ENCODE results near the gene ROBO1. TPM values are rescaled to one million over a fixed set of nuclear protein-coding genes. Genes with fewer than 3 reads are reported as not detected.

Gene ROBO1
- total and polyA plus RNA-seq, 2 donors (not counting 3 experiments of a cell fraction or from before 2014, with no cell fraction given) = 5.9 to 14.2 TPM

DNA sequence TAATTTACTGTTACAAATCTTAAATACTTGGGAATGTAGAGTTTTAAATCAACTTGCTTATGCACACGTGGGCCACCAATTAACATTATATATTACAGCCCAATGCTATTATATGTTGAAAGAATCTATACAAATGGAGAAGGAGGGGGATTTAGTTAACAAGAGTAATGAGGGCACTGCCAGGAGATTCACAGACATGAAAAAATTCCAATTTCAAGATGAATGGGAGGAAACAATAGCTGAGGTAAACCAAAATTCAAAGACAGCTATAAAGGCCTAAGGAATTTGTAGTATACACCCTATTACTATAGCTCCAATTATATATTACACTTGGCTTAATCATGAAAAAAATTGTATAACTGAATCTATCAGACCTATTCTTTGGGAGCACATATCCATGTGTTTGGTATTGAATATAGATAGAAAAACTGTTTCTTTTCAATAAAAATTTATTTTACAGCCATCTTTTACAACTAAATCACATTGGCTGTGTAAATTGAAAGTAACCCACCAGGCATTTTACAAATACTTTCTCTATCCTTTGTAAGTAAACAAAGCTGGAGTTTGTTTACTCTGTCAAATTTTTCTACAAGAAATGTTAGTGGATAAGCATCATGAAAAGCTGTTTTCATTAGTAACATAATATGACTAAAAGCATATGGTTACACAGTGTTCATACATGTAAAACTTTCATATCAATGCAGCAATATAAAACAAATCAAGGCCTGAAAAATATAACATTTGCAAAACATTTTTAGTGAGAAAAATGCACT is 1045.8 kb downstream of the ROBO1 start:
- ChIA-PET POLR2A (no interaction called here), CTCF (interaction anchor here (0.9 to 1.6 kb wide), 3 partner anchors 9 to 17 kb away, joined by 3 to 4 read pairs (median 4); no protein-coding TSS in a partner anchor)
- Histone ChIP-seq H3K4me2 (ENCODE audit: insufficient read depth, low read length) (no peak overlapping the region), H3K79me2 (ENCODE audit: control insufficient read depth, insufficient read depth, low read length) (no peaks in the 10 kb centered on the region), H3K9ac (replicated peaks; ENCODE audit: extremely low read depth, insufficient read depth, low read length) (no peak overlapping the region), H3K27me3 (ENCODE audit: control insufficient read depth in 2 of 2, insufficient read depth in 2 of 2, low read length in 2 of 2) (no peaks in the 10 kb centered on the region), H4K20me1 (replicated peaks; ENCODE audit: control insufficient read depth, extremely low read depth, insufficient read depth, low read length) (no peaks in the 10 kb centered on the region), H3K4me1 (ENCODE audit: control insufficient read depth, extremely low read depth, insufficient read depth, low read length) (no peaks in the 10 kb centered on the region), H3K4me3 (replicated peaks in 1 of 3; ENCODE audit: insufficient read depth in 1 of 3, low read depth in 1 of 3, low read length in 3 of 3) (no peak overlapping the region), H3K9me3 (replicated peaks; ENCODE audit: control insufficient read depth, insufficient read depth, low read length) (no peaks in the 10 kb centered on the region), H3K36me3 (ENCODE audit: control insufficient read depth in 2 of 2, extremely low read depth in 1 of 2, insufficient read depth in 2 of 2, low read length in 2 of 2) (no peaks in the 10 kb centered on the region), H3K27ac (ENCODE audit: insufficient read depth, low read depth, low read length) (no peak overlapping the region), H2AFZ (ENCODE audit: low read depth, low read length) (no peak overlapping the region), H3K9me1 (replicated peaks; ENCODE audit: control insufficient read depth, extremely low read depth, insufficient read depth, low read length) (no peaks in the 10 kb centered on the region)
- intact Hi-C loops (cut with micrococcal nuclease) (no loop called here), dilution Hi-C loops (cut with MboI; ENCODE audit: extremely low pct_ligation_motif_present, low sequenced_read_pairs) (no loop called here)
- TF ChIP-seq FOS (IDR thresholded peaks at IDR 0.05; ENCODE audit: borderline replicate concordance, insufficient read depth, low read length) (no peak), GATA2 (IDR thresholded peaks at IDR 0.05; ENCODE audit: insufficient read depth, insufficient read length, low read depth, low read length) (no peak), POLR2A (IDR thresholded peaks at IDR 0.05; ENCODE audit: low read depth, low read length) (no peak)
- no TSS peak for BruUV-seq (replicated peaks)
- DNase-seq (ENCODE audit: low read depth, low spot score) = no peak
- FAIRE-seq = no peak

- H3K9me3 ChIP-seq (replicated peaks; ENCODE audit: control insufficient read depth, insufficient read depth, low read length) = no peaks in the 10 kb centered on the region
- DNase-seq (ENCODE audit: low read depth, low spot score) (no peak), FAIRE-seq (no peak)
- H3K79me2 ChIP-seq (ENCODE audit: control insufficient read depth, insufficient read depth, low read length) = no peaks in the 10 kb centered on the region
- ChIA-PET CTCF (interaction anchor here (1.3 kb wide), 1 partner anchor 15 kb away, joined by 3 read pairs; no protein-coding TSS in a partner anchor), POLR2A (no interaction called here)
- H3K27ac ChIP-seq (ENCODE audit: insufficient read depth, low read depth, low read length) = no peak overlapping the region
- no peaks in the 10 kb centered on the region for H3K27me3 ChIP-seq (ENCODE audit: control insufficient read depth in 2 of 2, insufficient read depth in 2 of 2, low read length in 2 of 2)
- H4K20me1 ChIP-seq (replicated peaks; ENCODE audit: control insufficient read depth, extremely low read depth, insufficient read depth, low read length) = no peaks in the 10 kb centered on the region
- no peak overlapping the region for H3K4me3 ChIP-seq (replicated peaks in 1 of 3; ENCODE audit: insufficient read depth in 1 of 3, low read depth in 1 of 3, low read length in 3 of 3)
- no peak for TF ChIP-seq JUN (IDR thresholded peaks at IDR 0.05; ENCODE audit: borderline replicate concordance, insufficient read depth, insufficient read length, low read depth)
- TF ChIP-seq GATA2 (IDR thresholded peaks at IDR 0.05; ENCODE audit: insufficient read depth, insufficient read length, low read depth, low read length) = no peak
- no peak for TF ChIP-seq POLR2AphosphoS5 (IDR thresholded peaks at IDR 0.05; ENCODE audit: insufficient read depth, low read depth, low read length)
- TF ChIP-seq MYC (IDR thresholded peaks at IDR 0.05; ENCODE audit: low read depth, low read length) = no peak
- TF ChIP-seq FOS (IDR thresholded peaks at IDR 0.05; ENCODE audit: borderline replicate concordance, insufficient read depth, low read length) = no peak
- no peak for TF ChIP-seq EZH2 (IDR thresholded peaks at IDR 0.05; ENCODE audit: borderline replicate concordance, low read depth, low read length, severe bottlenecking)
- H3K4me1 ChIP-seq (ENCODE audit: control insufficient read depth, extremely low read depth, insufficient read depth, low read length) = no peaks in the 10 kb centered on the region
- H2AFZ ChIP-seq (ENCODE audit: low read depth, low read length) = no peak overlapping the region
- intact Hi-C loops (cut with micrococcal nuclease) = no loop called here
- H3K4me2 ChIP-seq (ENCODE audit: insufficient read depth, low read length) = no peak overlapping the region
- BruUV-seq (replicated peaks) = no TSS peak
- H3K9me1 ChIP-seq (replicated peaks; ENCODE audit: control insufficient read depth, extremely low read depth, insufficient read depth, low read length) = no peaks in the 10 kb centered on the region
- dilution Hi-C loops (cut with MboI; ENCODE audit: extremely low pct_ligation_motif_present, low sequenced_read_pairs) = no loop called here
- H3K36me3 ChIP-seq (ENCODE audit: control insufficient read depth in 2 of 2, extremely low read depth in 1 of 2, insufficient read depth in 2 of 2, low read length in 2 of 2) = no peaks in the 10 kb centered on the region
- no peak overlapping the region for H3K9ac ChIP-seq (replicated peaks; ENCODE audit: extremely low read depth, insufficient read depth, low read length)
These were observed 1049.1 kb downstream of the ROBO1 start for GRCh38 chr3:78718707-78719106.

Data from endothelial cell of umbilical vein (primary cell).